Measurements from ENCODE around the gene UNCX.
"Not testable (repeated sequence)": the region's sequence is repeated elsewhere in the genome, so short reads cannot be mapped to it uniquely, and the experiment has no call there.

UNCX gene

GRCh38 chr7:1268076-1268815, 35.6 kb downstream of the UNCX start:
- Histone ChIP-seq H3K9ac (ENCODE audit: low read depth, low read length) (no peak overlapping the region), H3K4me1 (ENCODE audit: control insufficient read depth, insufficient read depth, low read length) (no peaks in the 10 kb centered on the region), H3K27me3 (ENCODE audit: control insufficient read depth, insufficient read depth, low read length) (peaks cover 57% of the 10 kb centered on the region), H3K9me3 (replicated peaks; ENCODE audit: low read length) (no peaks in the 10 kb centered on the region), H3K4me3 (ENCODE audit: low read length) (no peak overlapping the region), H3K4me2 (ENCODE audit: low read length) (no peak overlapping the region), H3K36me3 (ENCODE audit: insufficient read depth, low read length) (no peaks in the 10 kb centered on the region)

GRCh38 chr7:1268866-1269265, 36.2 kb downstream of the UNCX start:
- H3K4me1 ChIP-seq (ENCODE audit: control insufficient read depth, insufficient read depth, low read length), result no peaks in the 10 kb centered on the region
- no peak overlapping the region for H3K4me3 ChIP-seq (ENCODE audit: low read length)
- no peak overlapping the region for H3K9ac ChIP-seq (ENCODE audit: low read depth, low read length)
- H3K9me3 ChIP-seq (replicated peaks; ENCODE audit: low read length), result no peaks in the 10 kb centered on the region
- H3K4me2 ChIP-seq (ENCODE audit: low read length), result no peak overlapping the region
- H3K36me3 ChIP-seq (ENCODE audit: insufficient read depth, low read length), result no peaks in the 10 kb centered on the region
- peaks cover 51% of the 10 kb centered on the region for H3K27me3 ChIP-seq (ENCODE audit: control insufficient read depth, insufficient read depth, low read length)

GRCh38 chr7:1269336-1269890, 36.7 kb downstream of the UNCX start:
- H3K27me3 ChIP-seq (ENCODE audit: control insufficient read depth, insufficient read depth, low read length), result peaks cover 46% of the 10 kb centered on the region
- H3K4me3 ChIP-seq (ENCODE audit: low read length), result no peak overlapping the region
- H3K9ac ChIP-seq (ENCODE audit: low read depth, low read length), result no peak overlapping the region
- H3K9me3 ChIP-seq (replicated peaks; ENCODE audit: low read length), result no peaks in the 10 kb centered on the region
- no peak overlapping the region for H3K4me2 ChIP-seq (ENCODE audit: low read length)
- H3K4me1 ChIP-seq (ENCODE audit: control insufficient read depth, insufficient read depth, low read length), result no peaks in the 10 kb centered on the region
- no peaks in the 10 kb centered on the region for H3K36me3 ChIP-seq (ENCODE audit: insufficient read depth, low read length)

- Histone ChIP-seq H3K9ac (ENCODE audit: low read depth, low read length) (no peak overlapping the region), H3K9me3 (replicated peaks; ENCODE audit: low read length) (no peaks in the 10 kb centered on the region), H3K4me1 (ENCODE audit: control insufficient read depth, insufficient read depth, low read length) (no peaks in the 10 kb centered on the region), H3K4me2 (ENCODE audit: low read length) (no peak overlapping the region), H3K36me3 (ENCODE audit: insufficient read depth, low read length) (no peaks in the 10 kb centered on the region), H3K27me3 (ENCODE audit: control insufficient read depth, insufficient read depth, low read length) (peaks cover 39% of the 10 kb centered on the region), H3K4me3 (ENCODE audit: low read length) (no peak overlapping the region)
Measured at GRCh38 chr7:1270181-1270580, 37.5 kb downstream of the UNCX start.

- peaks cover 32% of the 10 kb centered on the region for H3K27me3 ChIP-seq (ENCODE audit: control insufficient read depth, insufficient read depth, low read length)
Measured at GRCh38 chr7:1271046-1271445, 38.4 kb downstream of the UNCX start.

GRCh38 chr7:1271656-1272055, 39.0 kb downstream of the UNCX start:
- H3K4me2 ChIP-seq (ENCODE audit: low read length), result no peak overlapping the region
- no peaks in the 10 kb centered on the region for H3K36me3 ChIP-seq (ENCODE audit: insufficient read depth, low read length)
- no peaks in the 10 kb centered on the region for H3K9me3 ChIP-seq (replicated peaks; ENCODE audit: low read length)
- H3K27me3 ChIP-seq (ENCODE audit: control insufficient read depth, insufficient read depth, low read length), result peaks cover 26% of the 10 kb centered on the region
- no peak overlapping the region for H3K4me3 ChIP-seq (ENCODE audit: low read length)
- no peak overlapping the region for H3K9ac ChIP-seq (ENCODE audit: low read depth, low read length)
- no peaks in the 10 kb centered on the region for H3K4me1 ChIP-seq (ENCODE audit: control insufficient read depth, insufficient read depth, low read length)

More at GRCh38 chr7:1271046-1271445, 38.4 kb downstream of the UNCX start:
- H3K9ac ChIP-seq (ENCODE audit: low read depth, low read length), result no peak overlapping the region
- no peak overlapping the region for H3K4me2 ChIP-seq (ENCODE audit: low read length)
- no peaks in the 10 kb centered on the region for H3K9me3 ChIP-seq (replicated peaks; ENCODE audit: low read length)
- no peaks in the 10 kb centered on the region for H3K4me1 ChIP-seq (ENCODE audit: control insufficient read depth, insufficient read depth, low read length)
- no peaks in the 10 kb centered on the region for H3K36me3 ChIP-seq (ENCODE audit: insufficient read depth, low read length)
- no peak overlapping the region for H3K4me3 ChIP-seq (ENCODE audit: low read length)

- not testable (repeated sequence) for H3K9me3 ChIP-seq (replicated peaks; ENCODE audit: low read length); H3K4me2 ChIP-seq (ENCODE audit: low read length); H3K9ac ChIP-seq (ENCODE audit: low read depth, low read length); H3K4me3 ChIP-seq (ENCODE audit: low read length); H3K36me3 ChIP-seq (ENCODE audit: insufficient read depth, low read length); H3K4me1 ChIP-seq (ENCODE audit: control insufficient read depth, insufficient read depth, low read length)
- H3K27me3 ChIP-seq (ENCODE audit: control insufficient read depth, insufficient read depth, low read length), result peaks cover 22% of the 10 kb centered on the region
Measured at GRCh38 chr7:1272136-1272535, 39.5 kb downstream of the UNCX start.

- Histone ChIP-seq H3K27me3 (ENCODE audit: control insufficient read depth, insufficient read depth, low read length) (peaks cover 15% of the 10 kb centered on the region), H3K4me1 (ENCODE audit: control insufficient read depth, insufficient read depth, low read length) (no peaks in the 10 kb centered on the region), H3K9me3 (replicated peaks; ENCODE audit: low read length) (no peaks in the 10 kb centered on the region), H3K4me2 (ENCODE audit: low read length) (no peak overlapping the region), H3K36me3 (ENCODE audit: insufficient read depth, low read length) (no peaks in the 10 kb centered on the region), H3K9ac (ENCODE audit: low read depth, low read length) (no peak overlapping the region), H3K4me3 (ENCODE audit: low read length) (no peak overlapping the region)
Measured at GRCh38 chr7:1274121-1274875, 41.6 kb downstream of the UNCX start.

- no peaks in the 10 kb centered on the region for H3K9me3 ChIP-seq (replicated peaks; ENCODE audit: low read length)
- H3K27me3 ChIP-seq (ENCODE audit: control insufficient read depth, insufficient read depth, low read length), result peaks cover 13% of the 10 kb centered on the region
- no peak overlapping the region for H3K9ac ChIP-seq (ENCODE audit: low read depth, low read length)
Measured at GRCh38 chr7:1274876-1275375, 42.3 kb downstream of the UNCX start.

GRCh38 chr7:1275451-1276381, 43.0 kb downstream of the UNCX start:
- H3K27me3 ChIP-seq (ENCODE audit: control insufficient read depth, insufficient read depth, low read length), result peaks cover 5% of the 10 kb centered on the region
- no peaks in the 10 kb centered on the region for H3K9me3 ChIP-seq (replicated peaks; ENCODE audit: low read length)

More at GRCh38 chr7:1274876-1275375, 42.3 kb downstream of the UNCX start:
- no peak overlapping the region for H3K4me2 ChIP-seq (ENCODE audit: low read length)
- no peaks in the 10 kb centered on the region for H3K4me1 ChIP-seq (ENCODE audit: control insufficient read depth, insufficient read depth, low read length)
- H3K36me3 ChIP-seq (ENCODE audit: insufficient read depth, low read length), result no peaks in the 10 kb centered on the region
- no peak overlapping the region for H3K4me3 ChIP-seq (ENCODE audit: low read length)

More at GRCh38 chr7:1275451-1276381, 43.0 kb downstream of the UNCX start:
- no peak overlapping the region for H3K9ac ChIP-seq (ENCODE audit: low read depth, low read length)
- no peak overlapping the region for H3K4me2 ChIP-seq (ENCODE audit: low read length)
- no peaks in the 10 kb centered on the region for H3K4me1 ChIP-seq (ENCODE audit: control insufficient read depth, insufficient read depth, low read length)
- no peaks in the 10 kb centered on the region for H3K36me3 ChIP-seq (ENCODE audit: insufficient read depth, low read length)
- H3K4me3 ChIP-seq (ENCODE audit: low read length), result no peak overlapping the region

Data from skeletal muscle satellite cell (primary cell).